Measurements from ENCODE around the gene SMIM23.

The SMIM23 gene

DNA sequence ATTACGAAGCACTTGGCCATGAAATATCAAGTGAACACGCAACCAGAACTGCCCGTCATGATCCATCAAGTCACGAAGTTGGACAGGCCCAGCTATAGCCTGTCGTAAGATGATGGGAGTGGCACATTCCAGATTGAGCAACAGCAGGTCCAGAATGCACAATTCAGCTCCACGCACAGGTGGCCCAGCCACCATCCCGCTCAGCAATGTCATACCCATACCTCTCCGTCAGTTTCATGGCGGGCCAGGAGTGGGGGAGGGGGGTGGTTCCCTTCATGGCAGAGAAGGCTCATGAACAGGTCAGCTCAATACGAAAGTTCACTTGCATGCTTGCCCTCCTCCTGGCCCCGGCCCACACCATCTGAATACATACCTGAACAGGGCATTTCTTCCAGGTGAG lies 34.9 kb downstream of the SMIM23 start:
- no peak for DNase-seq (ENCODE audit: low spot score)

GRCh38 chr5:171821286-171821685 lies 35.7 kb downstream of the SMIM23 start:
- no peak for DNase-seq (ENCODE audit: low spot score)

GRCh38 chr5:171823269-171823668 lies 37.7 kb downstream of the SMIM23 start:
- no peak for DNase-seq (ENCODE audit: low spot score)

- no peak for DNase-seq (ENCODE audit: low spot score)
Observed at GRCh38 chr5:171825051-171825450, 39.4 kb downstream of the SMIM23 start.

DNA sequence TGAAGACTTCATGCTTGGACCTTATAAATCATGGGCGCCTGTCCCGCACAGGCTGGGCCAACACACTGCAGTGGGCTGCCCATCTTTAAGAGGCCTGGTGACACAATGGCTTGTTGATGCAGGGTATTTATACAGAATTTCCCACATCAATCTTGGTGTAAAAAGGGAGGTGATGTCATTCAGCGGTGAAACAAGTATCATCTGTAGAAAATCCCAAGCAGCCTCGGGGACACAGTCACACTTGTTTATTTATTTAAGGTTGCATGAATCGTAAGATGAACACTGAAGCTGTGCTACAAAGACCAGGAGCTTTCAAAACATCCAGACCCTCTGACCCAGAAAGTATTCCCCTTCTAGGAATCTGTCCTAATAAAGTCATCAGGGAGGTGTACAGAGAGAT lies 40.5 kb downstream of the SMIM23 start:
- no peak for DNase-seq (ENCODE audit: low spot score)

GRCh38 chr5:171827162-171827561 lies 41.5 kb downstream of the SMIM23 start:
- DNase-seq (ENCODE audit: low spot score), result no peak

DNA sequence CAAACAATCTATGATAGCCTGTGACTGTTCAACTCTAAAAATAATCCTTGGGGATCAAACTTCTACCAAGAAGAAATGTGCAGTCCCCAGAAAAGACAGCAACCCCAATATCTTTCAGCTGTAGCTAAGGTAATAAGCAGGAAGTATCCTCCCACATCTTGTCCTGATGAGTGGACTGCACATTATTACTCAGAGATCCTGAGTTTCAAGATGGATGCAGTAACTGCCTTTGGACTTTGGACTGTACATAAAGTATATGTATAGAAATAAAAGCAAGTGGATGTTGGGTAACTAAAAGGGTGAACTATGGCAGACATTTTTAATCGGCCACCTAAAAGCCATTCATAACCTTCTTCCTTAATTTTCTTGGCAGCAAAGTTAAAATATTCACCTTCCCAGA lies 45.1 kb downstream of the SMIM23 start:
- DNase-seq (ENCODE audit: low spot score), result no peak

GRCh38 chr5:171832775-171833174 lies 47.2 kb downstream of the SMIM23 start:
- DNase-seq (ENCODE audit: low spot score), result no peak

- DNase-seq (ENCODE audit: low spot score), result no peak
Observed at GRCh38 chr5:171834461-171834860, 48.8 kb downstream of the SMIM23 start.

DNA sequence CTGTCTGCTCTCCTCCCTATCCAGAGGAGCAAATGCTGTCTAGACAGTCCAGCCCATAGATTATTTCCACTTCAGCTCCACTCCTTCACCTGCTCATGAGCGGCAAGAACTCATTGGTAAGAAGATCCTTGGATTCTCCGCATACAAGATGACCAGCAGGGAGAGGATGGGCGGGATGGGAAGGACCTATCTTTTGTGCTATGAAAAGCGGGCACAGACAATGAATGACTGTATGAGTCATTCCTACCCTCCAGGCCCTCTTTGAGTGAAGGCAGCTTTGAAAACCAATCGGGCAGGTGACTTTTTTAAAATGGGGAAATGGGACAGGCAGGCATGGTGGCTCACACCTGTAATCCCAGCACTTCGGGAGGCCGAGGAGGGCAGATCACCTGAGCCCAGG lies 49.4 kb downstream of the SMIM23 start:
- no peak for DNase-seq (ENCODE audit: low spot score)

GRCh38 chr5:171837522-171837921 lies 51.9 kb downstream of the SMIM23 start:
- no peak for DNase-seq (ENCODE audit: low spot score)

DNA sequence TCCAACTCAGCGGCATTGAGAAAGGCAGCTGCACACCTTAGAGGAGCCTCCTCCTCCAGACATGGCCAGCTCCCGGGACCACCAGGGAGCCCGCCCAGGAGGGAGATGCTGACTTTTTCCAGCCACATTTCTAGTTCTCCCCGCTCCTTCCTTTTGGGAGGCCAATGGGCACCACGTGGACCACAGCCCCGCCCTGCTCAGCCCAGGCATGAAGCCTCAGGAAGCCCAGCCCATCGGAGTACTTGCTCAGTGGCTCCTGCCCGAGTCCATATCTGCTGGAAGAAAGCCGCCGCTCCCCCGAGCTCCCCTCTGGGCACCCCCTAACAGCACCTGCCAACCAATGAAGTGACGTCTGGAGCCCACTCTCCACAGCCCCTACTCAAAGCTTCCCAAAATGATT lies 52.4 kb downstream of the SMIM23 start:
- no peak for DNase-seq (ENCODE audit: low spot score)

- DNase-seq (ENCODE audit: low spot score), result no peak
Observed at GRCh38 chr5:171839112-171839511, 53.5 kb downstream of the SMIM23 start.

DNA sequence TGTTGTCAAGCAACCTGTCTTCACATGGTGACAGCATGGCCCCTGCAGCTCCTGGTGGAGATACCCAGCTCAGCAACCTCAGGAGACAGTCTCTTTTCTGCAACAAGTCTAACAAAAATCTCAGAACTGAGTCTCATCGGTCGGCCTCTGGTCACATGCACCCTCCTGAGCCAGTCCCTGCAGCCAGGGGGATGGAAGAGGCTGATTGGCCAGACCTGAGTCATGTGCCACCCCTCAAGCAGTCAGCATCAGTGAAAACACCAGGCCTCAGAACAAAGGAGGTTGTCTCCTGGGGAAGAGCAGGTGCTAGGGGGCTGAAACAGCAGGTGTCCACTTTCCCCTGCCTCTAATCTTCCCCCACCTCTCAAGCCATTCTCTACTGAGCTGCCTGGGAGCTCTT lies 54.4 kb downstream of the SMIM23 start:
- no peak for DNase-seq (ENCODE audit: low spot score)

Measured in cerebellar cortex (tissue), 1 donor.